ENCODE data around the gene CENPE. TPM values are rescaled to one million over a fixed set of nuclear protein-coding genes. Genes with fewer than 3 reads are reported as not detected.
"Not testable (repeated sequence)": the region's sequence is repeated elsewhere in the genome, so short reads cannot be mapped to it uniquely, and the experiment has no call there.

The CENPE gene
- total and polyA plus RNA-seq, 8 donors: 2.5 to 34.4 (median 12.0) TPM

DNA sequence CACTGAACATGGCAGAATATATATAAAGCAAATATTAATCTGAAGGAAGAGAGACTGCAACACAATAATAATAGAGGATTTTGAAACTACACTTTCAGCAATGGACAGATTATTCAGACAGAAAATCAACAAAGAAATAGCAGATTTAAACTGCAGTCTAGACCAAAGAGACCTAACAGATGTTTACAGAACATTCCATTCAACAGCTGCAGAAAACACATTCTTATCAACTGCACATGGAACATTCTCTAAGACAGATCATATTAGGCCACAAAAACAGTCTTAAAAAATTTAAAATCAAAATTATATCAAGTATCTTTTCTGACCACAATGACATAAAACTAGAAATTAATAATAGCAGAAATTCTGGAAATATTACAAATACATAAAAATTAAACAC is 27.1 kb downstream of the CENPE start:
- peaks cover 0 to 9% of the 10 kb centered on the region in 2 donors for H3K36me3 ChIP-seq
- H3K9me3 ChIP-seq: peaks cover 0 to 18% of the 10 kb centered on the region in 2 donors
- intact Hi-C loops (cut with DNase I): no loop called here
- H3K27me3 ChIP-seq: no peaks in the 10 kb centered on the region
- DNase-seq (peak in 1 of 4 donors; percentile 3), ATAC-seq (no peak)
- H3K27ac ChIP-seq: no peak overlapping the region
- no peak overlapping the region for H3K4me3 ChIP-seq
- TF ChIP-seq, protein P1, sequence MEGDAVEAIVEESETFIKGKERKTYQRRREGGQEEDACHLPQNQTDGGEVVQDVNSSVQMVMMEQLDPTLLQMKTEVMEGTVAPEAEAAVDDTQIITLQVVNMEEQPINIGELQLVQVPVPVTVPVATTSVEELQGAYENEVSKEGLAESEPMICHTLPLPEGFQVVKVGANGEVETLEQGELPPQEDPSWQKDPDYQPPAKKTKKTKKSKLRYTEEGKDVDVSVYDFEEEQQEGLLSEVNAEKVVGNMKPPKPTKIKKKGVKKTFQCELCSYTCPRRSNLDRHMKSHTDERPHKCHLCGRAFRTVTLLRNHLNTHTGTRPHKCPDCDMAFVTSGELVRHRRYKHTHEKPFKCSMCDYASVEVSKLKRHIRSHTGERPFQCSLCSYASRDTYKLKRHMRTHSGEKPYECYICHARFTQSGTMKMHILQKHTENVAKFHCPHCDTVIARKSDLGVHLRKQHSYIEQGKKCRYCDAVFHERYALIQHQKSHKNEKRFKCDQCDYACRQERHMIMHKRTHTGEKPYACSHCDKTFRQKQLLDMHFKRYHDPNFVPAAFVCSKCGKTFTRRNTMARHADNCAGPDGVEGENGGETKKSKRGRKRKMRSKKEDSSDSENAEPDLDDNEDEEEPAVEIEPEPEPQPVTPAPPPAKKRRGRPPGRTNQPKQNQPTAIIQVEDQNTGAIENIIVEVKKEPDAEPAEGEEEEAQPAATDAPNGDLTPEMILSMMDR (IDR thresholded peaks at IDR 0.05): no peak
- H3K4me1 ChIP-seq: no peaks in the 10 kb centered on the region

DNA sequence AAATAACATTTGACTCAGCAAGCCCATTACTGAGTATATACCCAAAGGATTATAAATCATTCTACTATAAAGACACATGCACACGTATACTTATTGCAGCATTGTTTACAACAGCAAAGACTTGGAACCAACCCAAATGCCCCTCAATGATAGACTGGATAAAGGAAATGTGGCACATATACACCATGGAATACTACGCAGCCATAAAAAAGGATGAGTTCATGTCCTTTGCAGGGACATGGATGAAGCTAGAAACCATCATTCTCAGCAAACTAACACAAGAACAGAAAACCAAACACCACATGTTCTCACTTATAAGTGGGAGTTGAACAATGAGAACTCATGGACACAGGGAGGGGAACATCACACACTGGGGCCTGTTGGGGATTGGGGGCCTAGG is 28.4 kb downstream of the CENPE start:
- H3K4me1 ChIP-seq; intact Hi-C loops (cut with DNase I); H3K4me3 ChIP-seq; H3K27ac ChIP-seq; DNase-seq; H3K27me3 ChIP-seq; H3K36me3 ChIP-seq; ATAC-seq: not testable (repeated sequence)
- H3K9me3 ChIP-seq: peaks cover 0 to 18% of the 10 kb centered on the region in 2 donors

DNA sequence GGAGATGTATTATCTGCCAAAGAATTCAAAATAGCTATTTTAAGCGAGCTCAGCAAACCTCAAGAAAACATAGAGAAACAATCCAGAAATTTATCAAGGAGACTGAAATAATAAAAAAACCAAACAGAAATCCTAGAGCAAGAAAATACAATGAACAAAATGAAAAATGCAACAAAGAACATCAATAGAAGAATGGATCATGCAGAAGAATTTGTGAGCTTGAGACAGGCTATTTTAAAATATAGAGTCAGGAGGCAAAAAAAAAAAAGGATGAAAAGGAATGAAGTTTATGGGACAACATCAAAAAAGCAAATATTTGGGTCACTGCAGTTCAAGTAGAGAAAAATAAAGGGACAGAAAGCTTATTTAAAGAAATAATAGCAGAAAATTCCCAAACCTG is 29.1 kb downstream of the CENPE start:
- intact Hi-C loops (cut with DNase I): no loop called here

DNA sequence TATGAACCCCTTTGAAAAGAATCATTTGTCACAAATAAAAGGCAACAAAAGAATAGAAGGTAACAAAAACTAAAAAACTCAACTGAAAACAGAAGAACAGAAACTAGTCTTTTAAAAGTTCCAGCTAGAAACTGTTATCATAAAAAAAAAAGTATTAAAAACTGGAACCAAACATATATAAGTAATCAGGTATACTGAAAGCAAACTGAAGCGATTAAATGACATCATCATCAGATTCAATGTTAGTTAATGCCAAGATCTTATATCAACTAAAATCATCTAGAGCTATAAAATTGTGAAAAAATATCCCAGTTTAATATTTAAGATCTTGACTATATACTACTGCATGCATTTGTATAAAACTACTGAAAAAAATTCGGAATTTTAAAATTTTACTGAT is 36.0 kb downstream of the CENPE start:
- intact Hi-C loops (cut with DNase I): no loop called here
- H3K27ac ChIP-seq: no peak overlapping the region
- ATAC-seq: no peak

More for the DNA sequence above, 29.1 kb downstream of the CENPE start:
- ATAC-seq: no peak
- TF ChIP-seq, protein P1 (IDR thresholded peaks at IDR 0.05): no peak
- H3K27me3 ChIP-seq: no peaks in the 10 kb centered on the region
- H3K9me3 ChIP-seq: peaks cover 0 to 18% of the 10 kb centered on the region in 2 donors
- H3K27ac ChIP-seq: no peak overlapping the region
- H3K4me3 ChIP-seq: no peak overlapping the region
- no peak for DNase-seq
- H3K4me1 ChIP-seq: no peaks in the 10 kb centered on the region
- H3K36me3 ChIP-seq: peaks cover 0 to 9% of the 10 kb centered on the region in 2 donors

DNA sequence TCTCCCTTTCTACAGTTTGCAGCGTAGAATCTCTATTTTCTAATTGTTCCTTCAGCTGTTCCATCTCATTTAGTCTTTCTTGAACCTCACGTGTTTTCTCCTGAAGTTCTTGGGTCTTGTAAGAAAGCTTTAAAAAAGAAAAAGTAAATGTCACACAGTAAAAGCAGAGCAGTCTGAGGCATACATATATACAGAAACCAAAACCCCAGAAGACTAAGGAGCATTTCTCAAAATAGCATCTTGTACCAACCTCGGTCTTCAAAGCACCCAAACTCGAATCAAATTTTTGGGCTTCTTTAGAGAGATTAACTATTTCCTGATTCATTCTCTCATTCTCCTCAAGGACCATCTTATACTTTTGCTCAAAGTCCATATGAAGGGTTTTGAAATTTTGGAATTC is 39.4 kb downstream of the CENPE start:
- H3K27me3 ChIP-seq: no peaks in the 10 kb centered on the region
- no peak overlapping the region for H3K4me3 ChIP-seq
- H3K4me1 ChIP-seq: no peaks in the 10 kb centered on the region
- no peak for DNase-seq
- H3K27ac ChIP-seq: no peak overlapping the region
- TF ChIP-seq, protein P1 (IDR thresholded peaks at IDR 0.05): no peak
- H3K9me3 ChIP-seq: peaks cover 0 to 8% of the 10 kb centered on the region in 2 donors
- H3K36me3 ChIP-seq: no peaks in the 10 kb centered on the region
- no peak for ATAC-seq
- intact Hi-C loops (cut with DNase I): no loop called here

More for the DNA sequence above, 36.0 kb downstream of the CENPE start:
- no peak overlapping the region for H3K4me3 ChIP-seq
- TF ChIP-seq, protein P1 (IDR thresholded peaks at IDR 0.05): no peak
- H3K4me1 ChIP-seq: no peaks in the 10 kb centered on the region
- H3K36me3 ChIP-seq: no peaks in the 10 kb centered on the region
- DNase-seq: no peak
- H3K9me3 ChIP-seq: no peaks in the 10 kb centered on the region
- no peaks in the 10 kb centered on the region for H3K27me3 ChIP-seq

DNA sequence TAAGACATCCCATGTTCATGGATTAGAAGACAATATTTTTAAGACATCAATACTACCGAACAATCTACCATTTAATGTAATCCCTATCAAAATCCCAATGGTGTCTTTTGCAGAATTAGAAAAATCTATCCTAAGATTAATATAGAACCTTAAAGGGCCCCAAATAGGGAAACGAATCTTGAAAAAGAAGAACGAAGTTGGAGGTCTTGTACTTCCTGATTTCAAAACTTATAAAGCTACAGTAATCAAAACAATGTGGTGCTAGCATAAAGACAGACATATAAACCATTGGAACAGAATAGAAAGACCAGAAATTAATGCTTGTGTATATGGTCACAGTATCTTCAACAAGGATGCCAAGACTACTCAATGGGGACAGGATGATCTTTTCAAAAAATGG is 42.0 kb downstream of the CENPE start:
- Histone ChIP-seq H3K27me3 (no peaks in the 10 kb centered on the region), H3K4me1 (no peaks in the 10 kb centered on the region), H3K9me3 (peaks cover 0 to 8% of the 10 kb centered on the region in 2 donors), H3K4me3 (no peak overlapping the region), H3K36me3 (no peaks in the 10 kb centered on the region), H3K27ac (no peak overlapping the region)
- no peak for ATAC-seq
- intact Hi-C loops (cut with DNase I): no loop called here
- no peak for DNase-seq
- TF ChIP-seq, protein P1 (IDR thresholded peaks at IDR 0.05): no peak
